VCaP (cell line): ENCODE data around the gene SEC22C.

ENCODE experiments used
- H3K27ac ChIP-seq: fragments of 450-650 bp; 2 replicates; pipeline ENCODE4 v1.5.1; 2017
- CTCF ChIP-seq: fragments of 450-650 bp; conservative IDR thresholded peaks from 2 replicates; pipeline ENCODE4 v1.5.1; 2017; ENCODE audit warnings: mild to moderate bottlenecking, moderate library complexity

The SEC22C gene

GRCh38 chr3:42504334-42505127, 77.2 kb downstream of the SEC22C start:
- peak overlapping the region; percentile 88 for H3K27ac ChIP-seq
- no peak for TF ChIP-seq CTCF

- TF ChIP-seq CTCF: no peak
- peak overlapping the region; percentile 84; the same call in 1 of the 2 replicates for H3K27ac ChIP-seq
Measured at GRCh38 chr3:42503957-42504333, 77.8 kb downstream of the SEC22C start.

- TF ChIP-seq CTCF: no peak
Measured at GRCh38 chr3:42503251-42503924, 78.4 kb downstream of the SEC22C start.

GRCh38 chr3:42502429-42503250, 79.1 kb downstream of the SEC22C start, which contains the start of gene VIPR1:
VIPR1 (plus strand) TSS chr3:42502643; CDS start chr3:42502736, 93 bp downstream.
- peak within 1 kb of the TSS; percentile 84 for H3K27ac ChIP-seq
- no peak for TF ChIP-seq CTCF

More at GRCh38 chr3:42503251-42503924, 78.4 kb downstream of the SEC22C start:
- peak overlapping the region; percentile 84 for H3K27ac ChIP-seq

GRCh38 chr3:42501681-42502428, 79.9 kb downstream of the SEC22C start:
- peak overlapping the region; percentile 84 for H3K27ac ChIP-seq
- TF ChIP-seq CTCF: peak; percentile 80

- TF ChIP-seq CTCF: no peak
- H3K27ac ChIP-seq: peak overlapping the region; percentile 84
Measured at GRCh38 chr3:42501321-42501680, 80.5 kb downstream of the SEC22C start.
